Measurements from ENCODE around the gene RGS13.

RGS13 gene

GRCh38 chr1:192608671-192609070, 27.3 kb upstream of the RGS13 start:
- no peak for DNase-seq (ENCODE audit: low spot score)
- TF ChIP-seq CTCF (IDR thresholded peaks at IDR 0.05; ENCODE audit: extremely low read depth, missing control alignments) = no peak

GRCh38 chr1:192609110-192610079, 26.6 kb upstream of the RGS13 start:
- peak; percentile 76 for DNase-seq (ENCODE audit: low spot score)
- TF ChIP-seq CTCF (IDR thresholded peaks at IDR 0.05; ENCODE audit: extremely low read depth, missing control alignments) = no peak

- TF ChIP-seq CTCF (IDR thresholded peaks at IDR 0.05; ENCODE audit: extremely low read depth, missing control alignments) = no peak
- DNase-seq (ENCODE audit: low spot score) = no peak
These were observed 25.6 kb upstream of the RGS13 start for GRCh38 chr1:192610112-192610889.

- TF ChIP-seq CTCF (IDR thresholded peaks at IDR 0.05; ENCODE audit: extremely low read depth, missing control alignments) = no peak
- DNase-seq (ENCODE audit: low spot score) = no peak
These were observed 20.9 kb upstream of the RGS13 start for GRCh38 chr1:192615055-192615454.

GRCh38 chr1:192620071-192620635, 15.8 kb upstream of the RGS13 start:
- no peak for DNase-seq (ENCODE audit: low spot score)
- TF ChIP-seq CTCF (IDR thresholded peaks at IDR 0.05; ENCODE audit: extremely low read depth, missing control alignments) = no peak

- DNase-seq (ENCODE audit: low spot score) = no peak
These were observed 9.4 kb upstream of the RGS13 start for GRCh38 chr1:192626366-192627179.

More at GRCh38 chr1:192626366-192627179, 9.4 kb upstream of the RGS13 start:
- TF ChIP-seq CTCF (IDR thresholded peaks at IDR 0.05; ENCODE audit: extremely low read depth, missing control alignments) = no peak

Measured in GM20000 (cell line).